Endothelial cell of umbilical vein (primary cell): ENCODE results near the gene CAMK2N1. TPM values are rescaled to one million over a fixed set of nuclear protein-coding genes. Genes with fewer than 3 reads are reported as not detected.

Source experiments
- BruUV-seq: library from RNA; stranded (reverse); fragments of 400-500 nt; replicated peaks from 2 replicates; lab custom pipeline; 2021; lab: Mats Ljungman, UMichigan
- CTCF ChIA-PET: fragments of 300-600, 350-600 bp; sonication (Branson Sonifier 250); formaldehyde crosslinking; loops from one replicate; lab custom pipeline; 2021; ENCODE audit warnings: antibody characterized with exemption, inconsistent platforms; lab: Charles Lee
- POLR2A ChIA-PET: fragments of 300-600, 350-600 bp; sonication (Branson Sonifier 250); formaldehyde crosslinking; loops from one replicate; lab custom pipeline; 2021; ENCODE audit warnings: antibody characterized with exemption, inconsistent platforms; lab: Charles Lee
- DNase-seq: peaks from one replicate; pipeline ENCODE4 v3.0.0-alpha.2; 2011; ENCODE audit warnings: low read depth, low spot score
- FAIRE-seq: peaks from 2 replicates; lab custom pipeline; 2011; peaks lifted over from hg19 to GRCh38; lab: Jason Lieb, UNC
- H2AFZ ChIP-seq: 2 replicates; pipeline ENCODE4 v1.6.0; 2012; ENCODE audit warnings: low read depth, low read length, control low read depth, inconsistent platforms
- H3K27ac ChIP-seq: 2 replicates; pipeline ENCODE4 v1.5.1; 2011; ENCODE audit warnings: low read depth, mild to moderate bottlenecking, control low read depth, low read length, moderate library complexity; ENCODE audit not compliant: insufficient read depth
- H3K27me3 ChIP-seq, 2 experiments: 2 replicates each; pipeline versions ENCODE4 v1.6.0 to v1.6.1; 2011; ENCODE audit warnings: low read length in 2 of 2, mixed read lengths in 1 of 2; ENCODE audit not compliant: control insufficient read depth in 2 of 2, insufficient read depth in 2 of 2
- H3K36me3 ChIP-seq, 2 experiments: 2 replicates in 1 of 2; 3 replicates in 1 of 2; pipeline ENCODE4 v1.5.1; 2011; ENCODE audit warnings: low read length in 2 of 2, mild to moderate bottlenecking in 1 of 2, moderate library complexity in 1 of 2; ENCODE audit not compliant: control insufficient read depth in 2 of 2, insufficient read depth in 2 of 2; ENCODE audit errors: extremely low read depth in 1 of 2
- H3K4me1 ChIP-seq: 3 replicates; pipeline ENCODE4 v1.5.1; 2011; ENCODE audit warnings: mild to moderate bottlenecking, low read length; ENCODE audit not compliant: control insufficient read depth, insufficient read depth; ENCODE audit errors: extremely low read depth
- H3K4me2 ChIP-seq: 2 replicates; pipeline ENCODE4 v1.6.1; 2011; ENCODE audit warnings: low read length, control low read depth, mixed read lengths; ENCODE audit not compliant: insufficient read depth
- H3K4me3 ChIP-seq, 3 experiments: fragments of 200-600 bp in 1 of 3; sonication (generic), shearing (Covaris generic) in 1 of 3; replicated peaks in 1 of 3; 2 replicates each; pipeline ENCODE4 v1.5.1; 2011 to 2016; ENCODE audit warnings: control low read depth in 3 of 3, low read length in 3 of 3, mild to moderate bottlenecking in 2 of 3, inconsistent platforms in 1 of 3, low read depth in 1 of 3, moderate library complexity in 1 of 3; ENCODE audit not compliant: insufficient read depth in 1 of 3
- H3K79me2 ChIP-seq: 2 replicates; pipeline ENCODE4 v1.6.0; 2012; ENCODE audit warnings: low read length, inconsistent platforms; ENCODE audit not compliant: control insufficient read depth, insufficient read depth
- H3K9ac ChIP-seq: replicated peaks from 2 replicates; pipeline ENCODE3; 2011; ENCODE audit warnings: low read length, control low read depth; ENCODE audit not compliant: insufficient read depth; ENCODE audit errors: extremely low read depth
- H3K9me1 ChIP-seq: replicated peaks from 3 replicates; pipeline ENCODE4 v1.6.0; 2011; ENCODE audit warnings: mild to moderate bottlenecking, low read length; ENCODE audit not compliant: control insufficient read depth, insufficient read depth; ENCODE audit errors: extremely low read depth
- H3K9me3 ChIP-seq: replicated peaks from 2 replicates; pipeline ENCODE4 v1.5.1; 2012; ENCODE audit warnings: low read length, inconsistent platforms; ENCODE audit not compliant: control insufficient read depth, insufficient read depth
- H4K20me1 ChIP-seq: replicated peaks from 2 replicates; pipeline ENCODE3; 2011; ENCODE audit warnings: mild to moderate bottlenecking, low read length; ENCODE audit not compliant: control insufficient read depth, insufficient read depth; ENCODE audit errors: extremely low read depth
- EZH2 ChIP-seq: IDR thresholded peaks from 2 replicates; pipeline ENCODE4 v1.6.1; 2012; ENCODE audit warnings: borderline replicate concordance, low read depth, mild to moderate bottlenecking, moderate library complexity, low read length, inconsistent platforms; ENCODE audit not compliant: severe bottlenecking
- FOS ChIP-seq: IDR thresholded peaks from 2 replicates; pipeline ENCODE4 v1.6.1; 2011; ENCODE audit warnings: mild to moderate bottlenecking, low read length, moderate library complexity, borderline replicate concordance; ENCODE audit not compliant: insufficient read depth
- GATA2 ChIP-seq: IDR thresholded peaks from 2 replicates; pipeline ENCODE4 v1.7.0; 2011; ENCODE audit warnings: low read depth, mild to moderate bottlenecking, moderate library complexity, mixed read lengths, low read length; ENCODE audit not compliant: insufficient read length, insufficient read depth
- JUN ChIP-seq: IDR thresholded peaks from 2 replicates; pipeline ENCODE4 v1.6.1; 2011; ENCODE audit warnings: borderline replicate concordance, low read depth; ENCODE audit not compliant: insufficient read length, insufficient read depth
- MYC ChIP-seq: IDR thresholded peaks from one replicate; pipeline ENCODE4 v1.6.1; 2011; ENCODE audit warnings: mild to moderate bottlenecking, low read depth, low read length
- POLR2A ChIP-seq: IDR thresholded peaks from 2 replicates; pipeline ENCODE4 v1.6.1; 2012; ENCODE audit warnings: low read depth, mild to moderate bottlenecking, control low read depth, low read length
- dilution Hi-C: fragments of 300-500 bp; cut with MboI; formaldehyde crosslinking; loops from one replicate; pipeline ENCODE4 v1.15.0; 2019; ENCODE audit warnings: low sequenced_read_pairs; ENCODE audit not compliant: extremely low pct_ligation_motif_present
- intact Hi-C: fragments of 100-400 bp; cut with micrococcal nuclease; formaldehyde crosslinking; loops from one replicate; pipeline ENCODE4 v1.10.0; 2022
- polyA plus RNA-seq, 4 experiments: library from polyadenylated mRNA; depleted of rRNA in 3 of 4; stranded (reverse) in 3 of 4; unstranded in 1 of 4; fragments of >200 nt; gene quantifications; 2 replicates each; pipeline versions ENCODE4 v1.2.1 to v1.2.3, GENCODE V29; 2011 to 2012; ENCODE audit warnings: missing spikeins in 1 of 4
- total RNA-seq: library from RNA; stranded (reverse); gene quantifications from 2 replicates; pipeline ENCODE4 v1.2.3, GENCODE V29; 2021

CAMK2N1 gene
- total and polyA plus RNA-seq, 2 donors (not counting 3 experiments of a cell fraction or from before 2014, with no cell fraction given) = 3.3 to 18.3 TPM

DNA sequence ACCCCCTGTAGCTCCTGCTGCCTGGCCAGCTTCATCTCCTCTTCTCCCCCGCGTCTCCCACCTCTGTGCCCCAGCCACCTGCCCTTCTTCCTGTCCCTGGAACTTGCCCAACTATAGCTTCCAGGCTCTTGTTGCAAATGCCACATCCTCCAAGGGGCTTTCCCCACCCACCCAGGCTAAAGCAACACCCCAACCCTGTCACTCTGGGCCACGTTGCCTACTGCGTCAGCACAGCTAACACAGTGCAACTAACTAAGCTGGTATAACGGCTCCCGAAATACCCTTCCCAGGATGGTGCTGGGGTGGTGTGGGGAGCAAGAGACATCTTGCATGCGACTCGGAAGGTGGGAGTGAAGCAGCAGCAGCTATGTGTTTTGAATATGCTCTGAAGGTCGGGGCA lies 19.7 kb downstream of the CAMK2N1 start:
- H3K9me3 ChIP-seq = no peaks in the 10 kb centered on the region
- H3K4me1 ChIP-seq = no peaks in the 10 kb centered on the region
- no TSS peak for BruUV-seq
- no peaks in the 10 kb centered on the region for H3K36me3 ChIP-seq
- peaks cover 0 to 2% of the 10 kb centered on the region in 2 experiments for H3K27me3 ChIP-seq
- POLR2A ChIA-PET = no interaction called here
- H3K79me2 ChIP-seq = no peaks in the 10 kb centered on the region
- FAIRE-seq (no peak), DNase-seq (no peak)
- CTCF ChIA-PET = interaction anchor here (1.0 to 1.1 kb wide), 3 partner anchors 8 to 28 kb away, joined by 3 read pairs; no protein-coding TSS in a partner anchor
- no peak overlapping the region for H2AFZ ChIP-seq
- TF ChIP-seq EZH2 = no peak
- TF ChIP-seq GATA2 = no peak
- no peak for TF ChIP-seq FOS
- no peak for TF ChIP-seq POLR2A
- no peak for TF ChIP-seq MYC
- no peak for TF ChIP-seq JUN
- dilution Hi-C loops (no loop called here), intact Hi-C loops (no loop called here)
- H3K27ac ChIP-seq = no peak overlapping the region
- H3K4me3 ChIP-seq = no peak overlapping the region
- no peak overlapping the region for H3K4me2 ChIP-seq
- H4K20me1 ChIP-seq = no peaks in the 10 kb centered on the region
- no peaks in the 10 kb centered on the region for H3K9me1 ChIP-seq
- H3K9ac ChIP-seq = no peak overlapping the region

DNA sequence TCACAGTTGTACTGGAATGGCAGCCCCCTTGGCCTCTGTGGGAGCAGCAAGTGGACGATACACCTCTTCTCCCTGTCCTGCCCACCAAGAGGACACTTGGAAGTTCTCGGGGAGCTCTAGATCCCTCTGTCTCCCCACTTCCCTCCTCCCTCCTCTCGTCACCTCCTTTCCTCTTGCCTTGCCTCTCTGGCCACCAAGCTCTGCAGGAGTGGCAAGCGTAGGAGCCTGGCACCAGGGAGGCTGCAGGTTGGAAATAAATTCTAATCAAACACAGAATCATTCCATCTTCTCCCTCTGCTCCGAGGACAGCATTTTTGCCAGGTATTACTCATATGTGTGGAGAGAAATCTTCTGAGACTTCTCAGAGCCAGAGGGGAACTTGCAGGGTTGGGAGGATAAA lies 20.8 kb downstream of the CAMK2N1 start:
- CTCF ChIA-PET = interaction anchor here (0.5 to 1.0 kb wide), 2 partner anchors 9 to 118 kb away, joined by 3 read pairs; no protein-coding TSS in a partner anchor
- intact Hi-C loops = no loop called here
- Histone ChIP-seq H3K27ac (no peak overlapping the region), H2AFZ (no peak overlapping the region), H3K9me3 (no peaks in the 10 kb centered on the region), H3K36me3 (no peaks in the 10 kb centered on the region), H3K4me1 (no peaks in the 10 kb centered on the region), H3K4me2 (no peak overlapping the region), H3K79me2 (no peaks in the 10 kb centered on the region), H3K4me3 (no peak overlapping the region), H3K9me1 (no peaks in the 10 kb centered on the region), H3K27me3 (peaks cover 0 to 2% of the 10 kb centered on the region in 2 experiments), H4K20me1 (no peaks in the 10 kb centered on the region), H3K9ac (no peak overlapping the region)
- DNase-seq (no peak), FAIRE-seq (no peak)
- no TSS peak for BruUV-seq
- dilution Hi-C loops = no loop called here
- TF ChIP-seq GATA2 = no peak
- POLR2A ChIA-PET = no interaction called here
